ENCODE measurements around the gene SON. TPM values are rescaled to one million over a fixed set of nuclear protein-coding genes. Genes with fewer than 3 reads are reported as not detected.

SON gene
- total RNA-seq, 1 donor from 2014 or later = 95.0 TPM

Other genes with a start within 250 kb of the SON start
- 49.3 TPM for gene IFNAR1, start 218.1 kb upstream of the SON start, total RNA-seq
- 60.3 TPM for gene IFNGR2, start 139.6 kb upstream of the SON start, total RNA-seq
- 46.9 TPM for gene TMEM50B, start 63.1 kb upstream of the SON start, total RNA-seq
- 6.5 TPM for gene DNAJC28, start 51.3 kb upstream of the SON start, total RNA-seq
- gene GART, start 921 bp upstream of the SON start, total RNA-seq = 83.2 TPM
- 24.5 TPM for gene DONSON, start 45.6 kb downstream of the SON start, total RNA-seq
- gene CRYZL1, start 98.7 kb downstream of the SON start, total RNA-seq = 68.9 TPM
- 73.8 TPM for gene ITSN1, start 99.5 kb downstream of the SON start, total RNA-seq